A549 (cell line): ENCODE data around the gene KSR2. TPM values are rescaled to one million over a fixed set of nuclear protein-coding genes. Genes with fewer than 3 reads are reported as not detected.

Experiments
- ATAC-seq, 2 experiments: fragments of 200-7000 bp in 1 of 2; fragments of >200 bp in 1 of 2; cut with Nextera tagmentation in 1 of 2; cut with Tn5 transposase in 1 of 2; 3 replicates each; pipeline versions ENCODE4 v1.8.0 to v1.9.1; 2018 to 2020; ENCODE audit warnings: mild to moderate bottlenecking in 1 of 2, moderate library complexity in 1 of 2
- CTCF ChIA-PET: fragments of 300-600 bp; sonication (Branson Sonifier 250); formaldehyde crosslinking; extraction: SDS; loops from one replicate; lab custom pipeline; 2021; ENCODE audit warnings: antibody characterized with exemption, inconsistent platforms; lab: Yijun Ruan, JAX
- POLR2A ChIA-PET: fragments of 350-600 bp; formaldehyde crosslinking; extraction: SDS; loops from one replicate; lab custom pipeline; 2021; ENCODE audit warnings: antibody characterized with exemption, inconsistent platforms; lab: Yijun Ruan, JAX
- DNase-seq, 2 experiments: peaks; one replicate each; pipeline versions ENCODE4 v3.0.0 to v3.0.0-alpha.2; 2011 to 2016; ENCODE audit warnings: low read depth in 1 of 2, low spot score in 1 of 2
- FAIRE-seq: peaks from 2 replicates; lab custom pipeline; 2011; peaks lifted over from hg19 to GRCh38; lab: Jason Lieb, UNC
- H3K27ac ChIP-seq, 2 experiments: fragments of >200 bp; sonication (Bioruptor Twin); formaldehyde crosslinking; 3 replicates each; pipeline ENCODE4 v1.5.1; 2016 to 2017
- H3K4me1 ChIP-seq: fragments of >200 bp; sonication (Bioruptor Twin); formaldehyde crosslinking; 3 replicates; pipeline ENCODE4 v1.6.1; 2016
- H3K4me2 ChIP-seq: fragments of >200 bp; sonication (Bioruptor Twin); formaldehyde crosslinking; 3 replicates; pipeline ENCODE4 v1.6.1; 2016
- H3K4me3 ChIP-seq: fragments of >200 bp; sonication (Bioruptor Twin); formaldehyde crosslinking; 3 replicates; pipeline ENCODE4 v1.5.1; 2016
- H3K9me3 ChIP-seq: fragments of >200 bp; sonication (Bioruptor Twin); formaldehyde crosslinking; 3 replicates; pipeline ENCODE4 v1.6.1; 2016
- BHLHE40 ChIP-seq: IDR thresholded peaks from 2 replicates; pipeline ENCODE4 v1.6.1; 2012; ENCODE audit warnings: low read depth, low read length, inconsistent platforms
- CHD2 ChIP-seq: fragments of 150-350 bp; IDR thresholded peaks from 2 replicates; pipeline ENCODE4 v1.6.1; 2014; ENCODE audit warnings: low read length; ENCODE audit not compliant: partially characterized antibody
- CHD4 ChIP-seq: fragments of 200-600 bp; sonication (generic); IDR thresholded peaks from 2 replicates; pipeline ENCODE4 v1.6.1; 2016; ENCODE audit warnings: antibody characterized with exemption, mild to moderate bottlenecking, borderline replicate concordance
- CTCF ChIP-seq: fragments of >200 bp; sonication (Bioruptor Twin); formaldehyde crosslinking; IDR thresholded peaks from 3 replicates; pipeline ENCODE4 v1.5.1; 2016
- E2F6 ChIP-seq: IDR thresholded peaks from 2 replicates; pipeline ENCODE4 v1.6.1; 2012; ENCODE audit warnings: low read depth, borderline replicate concordance
- EHF ChIP-seq: fragments of 250-450 bp; sonication (Bioruptor Pico); IDR thresholded peaks from 2 replicates; pipeline ENCODE4 v1.5.0; 2020; ENCODE audit warnings: mild to moderate bottlenecking
- EP300 ChIP-seq, 2 experiments: fragments of >200 bp; sonication (Bioruptor Twin); formaldehyde crosslinking; IDR thresholded peaks; 2 replicates in 1 of 2; 3 replicates in 1 of 2; pipeline ENCODE4 v1.6.1; 2016 to 2017
- FOSL2 ChIP-seq, 2 experiments: fragments of 450-650 bp in 1 of 2; fragments of >200 bp in 1 of 2; sonication (Bioruptor Twin) in 1 of 2; formaldehyde crosslinking; IDR thresholded peaks; 2 replicates each; pipeline versions ENCODE4 v1.5.0 to v1.6.1; 2016 to 2020; ENCODE audit warnings: mild to moderate bottlenecking in 1 of 2, moderate library complexity in 1 of 2
- FOXS1 ChIP-seq: fragments of 250-450 bp; sonication (Bioruptor Pico); IDR thresholded peaks from 2 replicates; pipeline ENCODE4 v1.5.0; 2020; ENCODE audit warnings: mild to moderate bottlenecking, moderate library complexity
- HDAC2 ChIP-seq: fragments of 200-600 bp; sonication (generic); IDR thresholded peaks from 2 replicates; pipeline ENCODE4 v1.6.1; 2016
- HES2 ChIP-seq: fragments of >200 bp; sonication (Bioruptor Twin); formaldehyde crosslinking; IDR thresholded peaks from 2 replicates; pipeline ENCODE4 v1.6.1; 2016
- MAFK ChIP-seq: fragments of 450-650 bp; IDR thresholded peaks from 2 replicates; pipeline ENCODE4 v1.6.1; 2014; ENCODE audit not compliant: partially characterized antibody
- NPAS2 ChIP-seq: fragments of 250-450 bp; sonication (Bioruptor Pico); IDR thresholded peaks from 2 replicates; pipeline ENCODE4 v1.8.0; 2022; ENCODE audit warnings: mild to moderate bottlenecking, moderate library complexity, borderline replicate concordance
- PHF8 ChIP-seq: fragments of 200-600 bp; sonication (generic); IDR thresholded peaks from 2 replicates; pipeline ENCODE4 v1.6.1; 2016; ENCODE audit warnings: low read depth, mild to moderate bottlenecking, antibody characterized with exemption, moderate library complexity, borderline replicate concordance
- POLR2AphosphoS2 ChIP-seq: conservative IDR thresholded peaks from 2 replicates; pipeline ENCODE4 v1.6.1; 2012; ENCODE audit warnings: low read length, improper control_type of control experiment, inconsistent platforms
- RCOR1 ChIP-seq: fragments of 150-350 bp; IDR thresholded peaks from 2 replicates; pipeline ENCODE4 v1.6.1; 2014; ENCODE audit warnings: antibody characterized with exemption, low read length, low read depth
- SMC3 ChIP-seq: fragments of >200 bp; sonication (Bioruptor Twin); formaldehyde crosslinking; IDR thresholded peaks from 3 replicates; pipeline ENCODE4 v1.6.1; 2018; ENCODE audit warnings: inconsistent platforms
- SREBF2 ChIP-seq: fragments of 450-650 bp; IDR thresholded peaks from 2 replicates; pipeline ENCODE4 v1.6.1; 2014; ENCODE audit warnings: mild to moderate bottlenecking, moderate library complexity
- TFCP2L1 ChIP-seq: fragments of 250-450 bp; sonication (Bioruptor Pico); IDR thresholded peaks from 2 replicates; pipeline ENCODE4 v1.5.0; 2021; ENCODE audit warnings: mild to moderate bottlenecking
- ZNF302 ChIP-seq: fragments of 250-450 bp; sonication (Bioruptor Pico); IDR thresholded peaks from 2 replicates; pipeline ENCODE4 v1.9.0; 2021; ENCODE audit warnings: inconsistent platforms, mild to moderate bottlenecking, moderate library complexity
- WGBS: methylation state at CpG from one replicate; pipeline ENCODE4 v1.1.6; 2017; ENCODE audit errors: missing lambda C conversion rate; 5-methylcytosine and 5-hydroxymethylcytosine counted together
- polyA plus RNA-seq, 4 experiments: library from polyadenylated mRNA; depleted of rRNA in 3 of 4; stranded (reverse); fragments of >200 nt; fragmentation: RNase III in 1 of 4; extraction: RNeasy Plus Mini Kit Qiagen cat#74134 plus additional on column Dnase treatment in 1 of 4; gene quantifications; 2 replicates in 3 of 4; 3 replicates in 1 of 4; pipeline ENCODE4 v1.2.3, GENCODE V29; 2011 to 2017
- TF ChIP-seq, protein P1 (sequence below): IDR thresholded peaks from 2 replicates; pipeline ENCODE4 v1.6.1; 2012
- TF ChIP-seq, protein P2 (sequence below): fragments of 250-450 bp; sonication (Bioruptor Pico); IDR thresholded peaks from 2 replicates; pipeline ENCODE4 v1.5.0; 2021; ENCODE audit warnings: mild to moderate bottlenecking, moderate library complexity, borderline replicate concordance
- TF ChIP-seq, protein P3 (sequence below): fragments of 250-450 bp; sonication (Bioruptor Pico); IDR thresholded peaks from 2 replicates; pipeline ENCODE4 v1.5.0; 2020; ENCODE audit warnings: low read depth, mild to moderate bottlenecking, moderate library complexity
- TF ChIP-seq, protein P4 (sequence below): fragments of 450-650 bp; IDR thresholded peaks from 2 replicates; pipeline ENCODE4 v1.6.1; 2014; ENCODE audit warnings: antibody characterized with exemption

Gene KSR2
- polyA plus RNA-seq, 2 of the 4 experiments (the other 2 are of a cell fraction), result 0.37 to 1.2 TPM

- H3K4me2 ChIP-seq, result no peak overlapping the region
- TF ChIP-seq EP300 (IDR thresholded peaks at IDR 0.05) (no peak), TFCP2L1 (CRISPR knock-in tag) (no peak), SREBF2 (no peak), BHLHE40 (no peak), FOSL2 (IDR thresholded peaks at IDR 0.05) (no peak), FOSL2 (CRISPR knock-in tag; IDR thresholded peaks at IDR 0.05) (no peak), FOXS1 (CRISPR knock-in tag) (no peak), HES2 (no peak), POLR2AphosphoS2 (no peak), EHF (no peak), RCOR1 (no peak), HDAC2 (no peak), CTCF (no peak), E2F6 (no peak), MAFK (no peak), PHF8 (no peak)
- TF ChIP-seq, protein P1, sequence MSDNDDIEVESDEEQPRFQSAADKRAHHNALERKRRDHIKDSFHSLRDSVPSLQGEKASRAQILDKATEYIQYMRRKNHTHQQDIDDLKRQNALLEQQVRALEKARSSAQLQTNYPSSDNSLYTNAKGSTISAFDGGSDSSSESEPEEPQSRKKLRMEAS, result no peak
- TF ChIP-seq, protein P2, sequence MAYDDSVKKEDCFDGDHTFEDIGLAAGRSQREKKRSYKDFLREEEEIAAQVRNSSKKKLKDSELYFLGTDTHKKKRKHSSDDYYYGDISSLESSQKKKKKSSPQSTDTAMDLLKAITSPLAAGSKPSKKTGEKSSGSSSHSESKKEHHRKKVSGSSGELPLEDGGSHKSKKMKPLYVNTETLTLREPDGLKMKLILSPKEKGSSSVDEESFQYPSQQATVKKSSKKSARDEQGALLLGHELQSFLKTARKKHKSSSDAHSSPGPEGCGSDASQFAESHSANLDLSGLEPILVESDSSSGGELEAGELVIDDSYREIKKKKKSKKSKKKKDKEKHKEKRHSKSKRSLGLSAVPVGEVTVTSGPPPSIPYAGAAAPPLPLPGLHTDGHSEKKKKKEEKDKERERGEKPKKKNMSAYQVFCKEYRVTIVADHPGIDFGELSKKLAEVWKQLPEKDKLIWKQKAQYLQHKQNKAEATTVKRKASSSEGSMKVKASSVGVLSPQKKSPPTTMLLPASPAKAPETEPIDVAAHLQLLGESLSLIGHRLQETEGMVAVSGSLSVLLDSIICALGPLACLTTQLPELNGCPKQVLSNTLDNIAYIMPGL (CRISPR knock-in tag), result no peak
- TF ChIP-seq, protein P3, sequence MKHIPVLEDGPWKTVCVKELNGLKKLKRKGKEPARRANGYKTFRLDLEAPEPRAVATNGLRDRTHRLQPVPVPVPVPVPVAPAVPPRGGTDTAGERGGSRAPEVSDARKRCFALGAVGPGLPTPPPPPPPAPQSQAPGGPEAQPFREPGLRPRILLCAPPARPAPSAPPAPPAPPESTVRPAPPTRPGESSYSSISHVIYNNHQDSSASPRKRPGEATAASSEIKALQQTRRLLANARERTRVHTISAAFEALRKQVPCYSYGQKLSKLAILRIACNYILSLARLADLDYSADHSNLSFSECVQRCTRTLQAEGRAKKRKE (CRISPR knock-in tag), result no peak
- FAIRE-seq (no peak), DNase-seq (no peak), ATAC-seq (no peak)
- WGBS, result 47% methylated on average over 2 of the region's 2 CpGs
- CTCF ChIA-PET, result no interaction called here
- POLR2A ChIA-PET, result no interaction called here
- H3K9me3 ChIP-seq, result no peaks in the 10 kb centered on the region
- H3K4me1 ChIP-seq, result peaks cover 8% of the 10 kb centered on the region; the same call in 2 of the 3 replicates
- no peak overlapping the region for H3K4me3 ChIP-seq
- no peak overlapping the region for H3K27ac ChIP-seq
Observed at GRCh38 chr12:117658226-117658625, 310.6 kb downstream of the KSR2 start.

DNA sequence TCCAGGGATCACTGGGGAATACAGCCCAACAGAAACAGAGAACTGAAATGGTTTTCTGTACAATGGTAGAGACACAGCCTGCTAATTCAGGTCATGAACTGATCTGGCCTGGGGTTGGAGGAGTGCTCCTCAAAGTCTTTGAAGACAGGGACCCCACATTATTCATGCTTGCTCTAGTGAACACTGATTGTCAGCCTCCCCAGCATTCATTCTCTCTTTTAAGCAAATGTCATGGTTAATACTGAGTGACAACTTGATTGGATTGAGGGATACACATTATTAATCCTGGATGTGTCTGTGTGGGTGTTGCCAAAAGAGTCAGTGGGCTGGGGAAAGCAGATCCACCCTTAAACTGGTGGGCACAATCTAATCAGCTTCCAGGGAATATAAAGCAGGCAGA lies 319.0 kb downstream of the KSR2 start:
- no peak overlapping the region for H3K4me2 ChIP-seq
- no peak for ATAC-seq
- DNase-seq, result no peak
- ChIA-PET POLR2A (no interaction called here), CTCF (no interaction called here)
- TF ChIP-seq CHD4 (no peak), BHLHE40 (no peak), TFCP2L1 (CRISPR knock-in tag) (no peak), NPAS2 (no peak), SMC3 (no peak), ZNF302 (CRISPR knock-in tag) (no peak), CHD2 (no peak)
- TF ChIP-seq, protein P4, sequence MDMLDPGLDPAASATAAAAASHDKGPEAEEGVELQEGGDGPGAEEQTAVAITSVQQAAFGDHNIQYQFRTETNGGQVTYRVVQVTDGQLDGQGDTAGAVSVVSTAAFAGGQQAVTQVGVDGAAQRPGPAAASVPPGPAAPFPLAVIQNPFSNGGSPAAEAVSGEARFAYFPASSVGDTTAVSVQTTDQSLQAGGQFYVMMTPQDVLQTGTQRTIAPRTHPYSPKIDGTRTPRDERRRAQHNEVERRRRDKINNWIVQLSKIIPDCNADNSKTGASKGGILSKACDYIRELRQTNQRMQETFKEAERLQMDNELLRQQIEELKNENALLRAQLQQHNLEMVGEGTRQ, result no peak
- no peak overlapping the region for H3K27ac ChIP-seq
- no peak overlapping the region for H3K4me3 ChIP-seq
- no peak for FAIRE-seq
- no peaks in the 10 kb centered on the region for H3K4me1 ChIP-seq
- H3K9me3 ChIP-seq, result peaks cover 18% of the 10 kb centered on the region
